ENCODE data around the gene NCKAP5. TPM values are rescaled to one million over a fixed set of nuclear protein-coding genes. Genes with fewer than 3 reads are reported as not detected.

The NCKAP5 gene
- total RNA-seq, 1 donor from 2014 or later: 27.9 TPM

DNA sequence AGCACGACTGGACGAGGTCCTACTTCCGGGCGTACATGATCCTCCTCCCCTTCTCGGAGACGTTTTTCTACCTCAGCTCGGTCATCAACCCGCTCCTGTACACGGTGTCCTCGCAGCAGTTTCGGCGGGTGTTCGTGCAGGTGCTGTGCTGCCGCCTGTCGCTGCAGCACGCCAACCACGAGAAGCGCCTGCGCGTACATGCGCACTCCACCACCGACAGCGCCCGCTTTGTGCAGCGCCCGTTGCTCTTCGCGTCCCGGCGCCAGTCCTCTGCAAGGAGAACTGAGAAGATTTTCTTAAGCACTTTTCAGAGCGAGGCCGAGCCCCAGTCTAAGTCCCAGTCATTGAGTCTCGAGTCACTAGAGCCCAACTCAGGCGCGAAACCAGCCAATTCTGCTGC, 923.1 kb downstream of the NCKAP5 start:
- Mint-ChIP-seq H3K9me3 (no peaks in the 10 kb centered on the region), H3K4me1 (peaks cover 25% of the 10 kb centered on the region), H3K27me3 (ENCODE audit: low read depth) (no peaks in the 10 kb centered on the region), H3K27ac (ENCODE audit: unreplicated experiment) (no peak overlapping the region), H3K4me3 (no peak overlapping the region), H3K36me3 (ENCODE audit: low read depth) (no peaks in the 10 kb centered on the region)
- no peak for DNase-seq (ENCODE audit: low read depth, low spot score)
- TF ChIP-seq CTCF (conservative IDR thresholded peaks at IDR 0.05): no peak

DNA sequence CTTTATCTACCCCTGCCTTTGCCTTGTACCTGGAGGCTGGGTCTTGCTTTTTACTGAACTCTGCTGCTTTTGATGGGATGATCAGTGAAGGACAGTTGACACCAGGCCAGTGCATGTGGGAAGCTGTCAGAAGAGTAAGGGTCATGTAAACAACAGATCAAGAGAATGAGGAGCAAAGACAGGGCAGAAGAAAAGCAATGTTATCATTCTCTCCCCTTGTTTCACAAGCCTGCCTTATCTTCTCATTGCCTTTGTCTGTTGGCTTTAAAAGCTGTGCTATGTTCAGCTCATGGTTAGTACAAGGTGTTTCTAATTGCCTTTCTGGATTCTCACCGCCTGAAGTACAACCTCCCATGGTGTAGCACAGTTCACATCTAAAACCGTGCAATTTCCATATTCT, 925.8 kb downstream of the NCKAP5 start:
- H3K27ac Mint-ChIP-seq (ENCODE audit: unreplicated experiment): no peak overlapping the region
- no peaks in the 10 kb centered on the region for H3K27me3 Mint-ChIP-seq (ENCODE audit: low read depth)
- TF ChIP-seq CTCF (conservative IDR thresholded peaks at IDR 0.05): no peak
- H3K4me3 Mint-ChIP-seq: no peak overlapping the region
- no peaks in the 10 kb centered on the region for H3K36me3 Mint-ChIP-seq (ENCODE audit: low read depth)
- no peak for DNase-seq (ENCODE audit: low read depth, low spot score)
- H3K9me3 Mint-ChIP-seq: no peaks in the 10 kb centered on the region
- H3K4me1 Mint-ChIP-seq: peaks cover 35% of the 10 kb centered on the region

- H3K4me1 Mint-ChIP-seq: peaks cover 35% of the 10 kb centered on the region
- no peak for DNase-seq (ENCODE audit: low read depth, low spot score)
- H3K27ac Mint-ChIP-seq (ENCODE audit: unreplicated experiment): no peak overlapping the region
- H3K36me3 Mint-ChIP-seq (ENCODE audit: low read depth): no peaks in the 10 kb centered on the region
- no peak for TF ChIP-seq CTCF (conservative IDR thresholded peaks at IDR 0.05)
- H3K9me3 Mint-ChIP-seq: no peaks in the 10 kb centered on the region
- H3K4me3 Mint-ChIP-seq: no peak overlapping the region
- H3K27me3 Mint-ChIP-seq (ENCODE audit: low read depth): no peaks in the 10 kb centered on the region
These were observed 926.4 kb downstream of the NCKAP5 start for GRCh38 chr2:132641819-132642218.

- Mint-ChIP-seq H3K4me3 (no peak overlapping the region), H3K27me3 (ENCODE audit: low read depth) (peaks cover 4% of the 10 kb centered on the region), H3K36me3 (ENCODE audit: low read depth) (no peaks in the 10 kb centered on the region), H3K9me3 (no peaks in the 10 kb centered on the region), H3K4me1 (peaks cover 23% of the 10 kb centered on the region), H3K27ac (ENCODE audit: unreplicated experiment) (no peak overlapping the region)
- no peak for TF ChIP-seq CTCF (conservative IDR thresholded peaks at IDR 0.05)
- DNase-seq (ENCODE audit: low read depth, low spot score): no peak
These were observed 928.1 kb downstream of the NCKAP5 start for GRCh38 chr2:132640116-132640515.

DNA sequence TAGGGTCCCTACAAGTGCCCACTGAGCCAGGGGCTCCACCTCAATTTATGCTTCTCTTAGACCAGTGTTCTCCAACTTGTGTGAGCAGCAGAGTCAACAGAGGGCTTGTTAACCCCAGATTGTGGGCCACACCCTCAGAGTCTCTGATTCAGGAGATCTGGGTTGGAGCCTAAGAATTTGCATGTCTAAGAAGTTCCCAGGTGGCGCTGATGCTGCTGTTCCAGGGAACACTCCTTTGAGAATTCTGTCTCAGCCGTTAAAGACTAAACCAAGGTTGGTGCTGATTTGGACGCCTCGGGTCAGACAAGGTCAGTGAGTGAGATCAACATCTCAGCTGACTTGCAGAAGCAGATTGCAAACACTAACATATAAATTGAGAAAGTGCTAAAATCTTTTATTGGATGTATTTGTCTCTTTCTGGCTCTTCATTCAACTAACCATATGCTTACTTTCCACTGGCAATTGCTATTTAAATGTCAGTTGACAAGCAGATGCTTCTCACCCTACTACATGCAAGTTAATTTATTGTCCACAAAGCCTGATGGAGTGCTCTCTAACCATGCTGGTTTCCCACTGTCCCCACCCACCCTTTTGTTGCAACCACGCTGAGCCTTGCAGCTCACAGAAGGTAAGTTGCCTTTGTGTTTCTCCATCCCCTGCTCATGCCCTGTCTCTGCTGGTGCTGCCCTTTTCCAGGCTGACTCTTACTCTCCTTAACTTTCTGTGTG, 929.8 kb downstream of the NCKAP5 start:
- Mint-ChIP-seq H3K27ac (ENCODE audit: unreplicated experiment) (peak overlapping the region; percentile 5), H3K36me3 (ENCODE audit: low read depth) (peaks cover 3% of the 10 kb centered on the region), H3K4me1 (peaks cover 21% of the 10 kb centered on the region), H3K4me3 (no peak overlapping the region), H3K9me3 (peaks cover 5% of the 10 kb centered on the region), H3K27me3 (ENCODE audit: low read depth) (peaks cover 6% of the 10 kb centered on the region)
- DNase-seq (ENCODE audit: low read depth, low spot score): no peak
- no peak for TF ChIP-seq CTCF (conservative IDR thresholded peaks at IDR 0.05)

Data from neural crest cell (in vitro differentiated cells).